HG02885 (cell line): ENCODE data around the gene HLA-DQA2.
"Not testable (repeated sequence)": the region's sequence is repeated elsewhere in the genome, so short reads cannot be mapped to it uniquely, and the experiment has no call there.

Source experiments
- ATAC-seq: cut with Tn5 transposase; IDR thresholded peaks from one replicate; pipeline ENCODE4 v1.9.1; 2021; ENCODE audit warnings: mild to moderate bottlenecking; ENCODE audit not compliant: unreplicated experiment, poor library complexity

HLA-DQA2 gene

GRCh38 chr6:32741031-32741960 lies at the start of gene HLA-DQA2:
HLA-DQA2 (plus strand) TSS chr6:32741391; CDS start chr6:32741444, 53 bp downstream.
- no peak for ATAC-seq

- ATAC-seq: no peak
Observed at GRCh38 chr6:32692019-32692418, 49.2 kb upstream of the HLA-DQA2 start.

GRCh38 chr6:32697031-32697430 lies 44.2 kb upstream of the HLA-DQA2 start:
- ATAC-seq: no peak

GRCh38 chr6:32700391-32701040 lies 40.7 kb upstream of the HLA-DQA2 start:
- ATAC-seq: no peak

- no peak for ATAC-seq
Observed at GRCh38 chr6:32703347-32703746, 37.8 kb upstream of the HLA-DQA2 start.

- ATAC-seq: not testable (repeated sequence)
Observed at GRCh38 chr6:32705164-32705563, 36.0 kb upstream of the HLA-DQA2 start.

GRCh38 chr6:32709625-32710024 lies 31.6 kb upstream of the HLA-DQA2 start:
- no peak for ATAC-seq

- ATAC-seq: no peak
Observed at GRCh38 chr6:32713241-32713640, 27.9 kb upstream of the HLA-DQA2 start.

- ATAC-seq: no peak
Observed at GRCh38 chr6:32716396-32716795, 24.8 kb upstream of the HLA-DQA2 start.

- ATAC-seq: no peak
Observed at GRCh38 chr6:32718879-32719278, 22.3 kb upstream of the HLA-DQA2 start.

- ATAC-seq: no peak
Observed at GRCh38 chr6:32738126-32738525, 3.1 kb upstream of the HLA-DQA2 start.

GRCh38 chr6:32742374-32742773 lies 1.2 kb downstream of the HLA-DQA2 start:
- no peak for ATAC-seq

- no peak for ATAC-seq
Observed at GRCh38 chr6:32744776-32745175, 3.6 kb downstream of the HLA-DQA2 start.

GRCh38 chr6:32745649-32746048 lies 4.5 kb downstream of the HLA-DQA2 start:
- ATAC-seq: not testable (repeated sequence)

GRCh38 chr6:32752580-32752979 lies 11.4 kb downstream of the HLA-DQA2 start:
- ATAC-seq: no peak

GRCh38 chr6:32759669-32760068 lies 18.5 kb downstream of the HLA-DQA2 start:
- no peak for ATAC-seq

GRCh38 chr6:32761072-32761471 lies 19.9 kb downstream of the HLA-DQA2 start:
- no peak for ATAC-seq

GRCh38 chr6:32761548-32761947 lies 20.4 kb downstream of the HLA-DQA2 start:
- ATAC-seq: no peak

- ATAC-seq: no peak
Observed at GRCh38 chr6:32763421-32763820, 22.2 kb downstream of the HLA-DQA2 start, which contains the start of gene HLA-DQB2. HLA-DQB2 (minus strand) TSS chr6:32763532; CDS start chr6:32763470, 62 bp downstream.

- no peak for ATAC-seq
Observed at GRCh38 chr6:32764048-32764447, 22.9 kb downstream of the HLA-DQA2 start.

- no peak for ATAC-seq
Observed at GRCh38 chr6:32772656-32773055, 31.5 kb downstream of the HLA-DQA2 start.
